ENCODE results near the gene AEBP1.

Gene AEBP1

GRCh38 chr7:44087911-44088838, 16.0 kb upstream of the AEBP1 start:
- DNase-seq = no peak

DNA sequence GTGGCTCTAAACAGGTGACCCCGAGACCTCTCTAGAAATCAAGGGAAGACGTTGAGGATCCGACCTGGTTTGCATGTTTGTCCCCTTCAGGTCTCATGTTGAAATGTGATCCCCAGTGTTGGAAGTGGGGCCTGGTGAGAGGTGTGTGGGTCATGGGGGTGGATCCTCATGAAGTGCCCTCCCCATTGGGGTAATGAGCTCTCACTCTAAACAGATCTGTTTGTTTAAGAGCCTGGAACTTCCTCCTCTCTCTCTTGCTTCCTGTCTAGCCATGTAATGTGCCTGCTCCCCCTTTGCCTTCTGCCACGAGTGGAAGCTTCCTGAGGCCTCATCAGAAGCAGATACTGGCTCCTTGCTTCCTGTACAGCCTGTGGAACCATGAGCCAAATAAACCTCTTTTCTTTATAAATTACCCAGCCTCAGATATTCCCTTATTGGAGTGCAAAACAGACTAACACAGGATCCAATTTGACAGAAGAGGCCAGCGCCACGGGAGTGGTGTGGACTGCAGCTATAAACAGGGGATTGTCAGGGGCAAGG, 11.0 kb upstream of the AEBP1 start:
- no peak for DNase-seq

DNA sequence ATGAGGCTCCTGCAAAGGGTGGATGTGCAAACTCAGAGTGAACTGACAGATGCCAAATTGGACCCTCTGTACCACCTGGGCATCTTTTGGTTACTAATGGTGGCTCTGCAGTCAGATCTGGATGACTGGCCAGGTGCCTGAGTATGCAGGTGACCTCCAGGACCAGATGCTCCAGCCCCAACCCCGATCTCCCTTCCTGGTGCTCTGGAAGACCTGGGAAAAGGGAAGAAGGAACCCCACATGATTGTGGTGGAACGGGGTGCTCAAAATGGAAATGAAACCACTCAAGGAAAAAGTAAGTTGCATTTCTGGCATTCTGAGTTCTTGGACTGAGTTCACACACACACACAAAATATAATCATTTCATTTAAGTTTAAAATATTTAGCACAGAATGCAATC, 9.8 kb upstream of the AEBP1 start:
- no peak for DNase-seq

DNA sequence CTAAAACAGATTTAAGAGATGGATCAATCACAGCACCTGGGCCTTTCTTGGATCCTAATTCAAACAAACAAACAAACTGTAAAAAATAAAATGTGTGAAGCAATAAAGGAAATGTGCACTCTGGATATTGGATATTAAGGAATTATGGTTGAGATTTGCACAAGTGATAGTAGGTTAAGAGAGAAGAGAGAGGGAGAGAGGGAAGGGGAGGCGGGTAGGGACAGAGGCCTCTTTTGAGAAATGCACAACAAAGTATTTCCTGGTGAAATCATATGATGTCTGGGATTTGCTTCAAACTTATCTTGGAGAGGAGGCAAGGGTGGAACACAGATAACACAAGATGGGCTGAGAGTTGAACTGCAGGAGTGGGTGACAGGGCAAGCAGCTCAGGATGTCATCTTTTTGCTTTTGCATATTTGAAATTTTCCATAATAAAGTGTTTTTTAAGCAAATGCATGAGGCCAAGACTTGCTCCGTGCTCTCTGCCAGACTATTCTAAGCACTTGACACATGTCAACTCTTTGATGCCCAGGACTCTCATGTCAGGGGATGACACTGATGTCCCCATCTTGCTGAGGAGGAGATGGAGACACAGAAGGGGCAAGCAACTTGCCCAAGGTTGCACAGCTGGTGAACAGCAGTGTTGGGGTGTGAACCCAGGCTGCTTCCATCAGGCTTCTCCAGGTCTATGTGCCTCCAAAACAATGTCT, 9.1 kb upstream of the AEBP1 start:
- no peak for DNase-seq

DNA sequence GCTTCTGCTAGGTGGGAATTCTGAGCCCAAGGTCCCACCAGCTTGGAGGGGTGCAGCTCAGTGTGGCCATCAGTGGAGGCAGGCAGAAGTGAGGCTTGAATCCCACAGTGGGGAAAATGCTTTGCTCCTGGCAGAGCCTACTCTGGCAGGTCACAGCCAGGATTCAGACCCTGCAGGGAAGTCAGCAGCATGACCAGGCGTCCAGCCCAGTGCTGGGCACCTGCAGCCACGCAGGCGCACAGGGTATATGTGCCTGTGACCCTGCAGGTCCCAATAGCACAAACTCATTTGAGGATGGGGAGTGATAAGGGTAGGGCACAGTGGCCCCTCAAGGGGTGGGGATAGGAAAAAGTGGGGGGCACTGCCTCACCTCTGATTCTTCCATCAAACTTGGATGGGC, 8.4 kb upstream of the AEBP1 start:
- no peak for DNase-seq

DNA sequence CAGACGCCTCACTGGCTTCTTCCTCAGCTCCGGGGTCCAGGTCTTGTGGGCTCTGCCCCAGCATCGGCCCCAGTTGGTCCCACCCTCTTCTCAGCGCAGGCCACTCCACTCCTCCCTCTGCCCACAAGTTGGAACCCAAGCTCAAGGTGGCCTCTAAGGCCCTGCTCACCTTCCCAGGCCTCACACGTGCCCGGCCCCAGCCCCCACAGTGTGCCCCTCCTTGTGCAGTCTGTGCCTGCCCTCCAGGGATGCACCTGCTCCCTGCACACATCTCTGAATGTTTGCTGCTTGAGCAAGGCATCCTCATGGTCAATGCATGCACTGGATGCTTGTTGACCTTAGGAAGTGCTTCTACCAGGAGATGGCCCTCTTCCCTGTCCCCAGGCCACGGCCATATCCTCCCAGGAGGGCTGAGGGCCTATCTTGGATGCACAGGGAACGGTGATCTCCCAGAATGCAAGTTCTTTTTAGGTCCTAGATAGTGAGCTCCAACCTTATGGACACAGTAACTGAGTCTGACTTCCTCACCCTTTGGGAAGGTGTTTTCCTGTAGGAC, 7.7 kb upstream of the AEBP1 start:
- no peak for DNase-seq

- DNase-seq = no peak
Measured at GRCh38 chr7:44097064-44097932, 6.8 kb upstream of the AEBP1 start.

- no peak for DNase-seq
Measured at GRCh38 chr7:44098092-44099068, 5.8 kb upstream of the AEBP1 start.

DNA sequence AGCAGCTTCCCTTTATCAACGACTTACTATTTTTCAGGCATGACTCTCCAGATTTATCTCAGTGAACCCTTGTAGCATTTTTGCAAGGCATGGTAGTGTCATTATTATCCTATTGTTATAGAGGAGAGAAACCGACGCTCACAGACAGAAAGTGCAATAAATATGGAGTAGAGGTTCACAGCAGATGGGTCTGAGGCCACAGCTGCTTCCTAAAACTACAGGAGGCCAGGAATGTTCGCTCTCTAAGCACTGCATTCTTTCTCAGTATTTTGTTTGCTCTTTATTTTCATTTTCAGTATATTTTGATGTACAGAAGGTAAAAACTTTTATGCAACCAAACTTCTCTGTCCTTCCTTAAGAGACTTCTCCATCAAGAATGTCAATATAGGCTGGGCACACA, 4.5 kb upstream of the AEBP1 start:
- no peak for DNase-seq

- DNase-seq = no peak
Measured at GRCh38 chr7:44100458-44101302, 3.5 kb upstream of the AEBP1 start.

DNA sequence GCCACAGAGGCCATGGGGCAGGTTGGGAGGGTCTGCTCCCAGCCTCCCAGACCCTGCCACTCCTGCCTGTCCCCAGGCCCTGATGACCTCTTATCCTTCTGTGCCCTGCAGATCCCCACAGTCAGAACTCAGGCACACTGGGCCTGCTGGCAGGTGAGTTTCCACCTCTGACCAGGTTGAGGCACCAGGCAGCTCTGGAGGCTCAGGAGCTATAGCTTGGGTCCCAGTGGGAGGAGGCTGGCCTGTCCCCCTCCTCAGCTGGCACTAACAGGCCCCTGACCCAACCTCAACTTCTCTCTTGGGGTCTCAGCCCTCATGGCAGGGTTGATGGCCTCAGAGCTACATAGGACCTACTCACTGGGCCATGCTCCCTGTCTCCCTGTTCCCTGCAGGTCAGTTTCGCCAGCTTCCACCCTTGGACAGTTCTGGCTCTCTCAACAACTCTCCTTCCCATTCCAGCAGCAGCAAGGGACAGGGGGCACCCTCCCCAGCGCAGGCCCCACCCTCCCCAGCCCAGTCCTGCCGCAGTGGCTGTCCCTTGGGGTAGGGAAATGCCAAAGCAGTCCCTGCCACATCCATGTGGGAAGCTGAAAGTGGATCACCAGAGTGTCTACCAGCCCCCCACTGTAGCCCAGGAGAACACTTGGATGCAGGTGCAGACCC, 2.7 kb upstream of the AEBP1 start:
- no peak for DNase-seq

- DNase-seq = no peak
Measured at GRCh38 chr7:44101966-44102845, 1.9 kb upstream of the AEBP1 start.

DNA sequence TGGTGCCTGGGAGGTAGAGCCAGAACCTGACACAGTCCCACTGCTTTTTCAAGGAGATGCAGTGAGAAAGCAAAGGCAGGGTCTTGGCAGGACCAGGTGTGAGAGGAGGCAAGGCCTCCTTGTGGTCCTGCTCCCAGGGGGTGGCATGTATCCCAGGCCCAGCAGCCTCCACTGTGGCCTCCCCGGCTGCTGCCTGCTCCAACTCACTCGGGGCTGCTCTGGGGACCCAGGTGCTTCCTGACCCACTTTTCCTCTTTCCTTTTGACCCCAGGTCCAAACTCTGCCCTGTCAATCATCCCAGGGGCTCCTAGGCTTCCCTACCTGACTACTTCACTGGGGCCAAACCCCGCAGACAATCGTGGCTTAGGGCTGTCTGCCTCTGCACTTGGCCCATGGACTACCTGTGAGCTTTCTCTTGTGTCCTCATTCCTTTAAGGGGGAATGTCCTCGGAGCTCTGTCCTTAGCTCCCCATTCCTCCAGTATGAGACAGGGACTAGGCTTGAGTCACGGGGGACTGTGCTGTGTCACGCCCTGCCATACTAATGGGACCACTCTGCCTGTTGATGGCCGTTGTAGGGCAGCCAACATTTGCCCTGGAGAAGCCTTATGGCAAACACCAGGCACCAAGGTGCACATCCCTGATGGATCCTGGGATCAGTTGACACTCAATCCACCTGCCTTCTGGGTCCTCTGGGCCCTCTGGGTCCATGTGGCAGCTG, 1.1 kb upstream of the AEBP1 start:
- no peak for DNase-seq

DNA sequence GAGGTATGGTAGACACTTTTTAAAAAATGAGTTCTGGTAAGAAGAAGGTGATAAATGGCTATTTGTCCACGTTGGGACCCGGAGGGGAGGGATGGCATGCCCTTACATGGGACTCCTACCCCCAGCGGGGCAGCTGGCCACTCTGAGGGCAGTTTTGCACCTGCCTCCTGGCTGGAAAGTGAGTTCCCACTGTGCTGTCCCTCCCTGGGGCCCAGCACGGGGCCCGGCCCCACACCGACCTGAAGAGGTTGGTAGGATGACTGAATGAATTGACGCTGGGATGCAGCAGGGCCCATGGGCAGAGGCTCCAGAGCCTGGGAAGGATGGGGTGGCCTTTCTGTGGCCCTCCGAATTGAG, 601 bp upstream of the AEBP1 start:
- DNase-seq = no peak

DNA sequence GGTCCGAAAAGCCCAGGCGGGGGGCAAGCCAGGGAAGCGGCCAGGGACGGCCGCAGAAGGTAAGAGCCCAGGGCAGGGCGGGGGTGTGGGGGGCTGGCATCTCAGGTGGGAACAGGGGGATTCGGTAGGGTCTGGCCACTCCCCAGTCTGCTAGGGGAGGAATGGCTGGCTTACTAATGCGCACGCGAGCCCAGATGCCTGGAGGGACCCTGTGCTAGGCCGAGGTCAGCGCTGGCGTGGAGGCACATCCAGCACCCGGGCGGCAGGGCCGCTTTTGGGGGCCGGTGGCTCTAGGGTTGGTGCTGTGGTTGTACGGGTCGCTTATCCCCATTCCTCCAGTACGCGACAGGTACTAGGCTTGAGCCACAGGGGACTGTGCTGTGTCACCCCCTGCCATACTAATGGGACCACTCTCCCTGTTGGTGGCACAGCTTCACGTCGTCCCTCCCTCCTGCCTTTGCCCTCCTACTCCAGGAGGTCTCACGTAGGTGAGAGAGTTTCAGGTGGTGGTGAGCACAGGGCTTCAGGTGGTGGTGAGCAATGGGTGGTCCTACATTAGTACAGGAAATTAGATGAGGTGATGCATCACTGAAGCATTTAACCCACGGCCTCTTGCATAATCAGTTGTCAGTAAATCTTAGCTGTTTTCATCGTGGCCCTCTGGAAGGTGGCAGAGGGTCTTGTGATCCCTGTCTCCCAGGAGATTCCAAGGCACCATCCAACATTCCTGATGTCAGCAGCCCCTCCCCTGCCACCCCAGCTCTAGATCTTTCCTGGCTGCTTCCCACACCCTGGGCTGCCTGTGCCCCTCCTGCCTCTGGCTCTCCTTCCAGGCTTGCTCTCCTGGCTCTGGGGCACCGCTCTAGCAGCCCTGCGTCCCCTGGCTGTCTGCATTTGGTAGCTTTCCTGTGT, 971 bp downstream of the AEBP1 start:
- no peak for DNase-seq

DNA sequence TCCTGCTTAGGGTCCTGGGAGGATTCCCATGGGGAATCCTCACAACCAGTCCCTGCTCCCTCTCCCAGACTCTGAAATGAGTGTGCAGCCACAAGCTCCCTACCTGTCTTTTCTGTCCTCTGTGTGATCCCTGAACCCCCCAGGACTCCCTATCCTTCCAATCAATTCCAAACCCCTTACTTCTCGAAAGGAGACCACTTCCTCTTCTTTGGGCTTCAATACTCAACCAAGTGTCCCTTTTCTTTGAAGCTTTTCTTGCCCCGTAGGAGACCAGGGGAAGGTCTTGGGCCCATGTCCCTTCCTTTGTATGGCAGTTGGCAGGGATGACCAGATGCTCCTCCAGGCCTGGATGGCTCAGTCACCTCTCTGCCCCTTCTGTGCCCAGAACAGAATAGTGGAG, 1.7 kb downstream of the AEBP1 start:
- DNase-seq = no peak
